Measurements from ENCODE around the gene WDR48.

Gene WDR48

GRCh38 chr3:39102504-39103323 lies 50.9 kb downstream of the WDR48 start:
- no peak for DNase-seq

GRCh38 chr3:39103324-39103693 lies 51.5 kb downstream of the WDR48 start:
- no peak for DNase-seq

- DNase-seq = no peak
Measured at GRCh38 chr3:39103791-39104552, 52.2 kb downstream of the WDR48 start.

GRCh38 chr3:39104961-39105686 lies 53.3 kb downstream of the WDR48 start:
- DNase-seq = no peak

DNA sequence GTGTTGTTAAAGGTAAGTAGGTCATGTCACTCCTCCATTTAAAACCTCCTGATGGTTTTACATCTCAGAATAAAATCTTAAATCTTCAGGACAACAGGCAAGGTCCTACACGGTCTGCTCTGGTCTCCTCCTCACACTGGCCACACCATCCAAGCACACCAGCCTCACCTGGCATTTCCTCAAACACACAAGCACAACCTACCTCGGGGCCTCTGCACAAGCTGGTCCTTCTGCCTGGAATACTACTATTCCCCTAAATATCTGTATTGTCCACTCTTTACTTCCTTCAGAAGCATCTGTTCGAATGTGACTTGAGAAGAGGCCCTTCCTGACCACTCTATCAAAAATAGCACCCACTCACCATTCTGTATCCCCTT lies 53.9 kb downstream of the WDR48 start:
- no peak for DNase-seq

GRCh38 chr3:39106281-39106811 lies 54.5 kb downstream of the WDR48 start:
- no peak for DNase-seq

GRCh38 chr3:39106851-39107387 lies 55.1 kb downstream of the WDR48 start:
- peak; percentile 85 for DNase-seq

GRCh38 chr3:39107388-39108199 lies 55.8 kb downstream of the WDR48 start, which contains the start of the genes GORASP1 and TTC21A:
TSS of gene GORASP1 (minus strand) at chr3:39107627. CDS start at chr3:39107541, 86 bp downstream.
TSS of gene TTC21A (plus strand) at chr3:39107680. CDS start at chr3:39107838, 158 bp downstream.
- peak; percentile 95 for DNase-seq

GRCh38 chr3:39108200-39108710 lies 56.4 kb downstream of the WDR48 start:
- DNase-seq = no peak

GRCh38 chr3:39109086-39109485 lies 57.3 kb downstream of the WDR48 start:
- no peak for DNase-seq

GRCh38 chr3:39110041-39110639 lies 58.3 kb downstream of the WDR48 start:
- DNase-seq = no peak

DNA sequence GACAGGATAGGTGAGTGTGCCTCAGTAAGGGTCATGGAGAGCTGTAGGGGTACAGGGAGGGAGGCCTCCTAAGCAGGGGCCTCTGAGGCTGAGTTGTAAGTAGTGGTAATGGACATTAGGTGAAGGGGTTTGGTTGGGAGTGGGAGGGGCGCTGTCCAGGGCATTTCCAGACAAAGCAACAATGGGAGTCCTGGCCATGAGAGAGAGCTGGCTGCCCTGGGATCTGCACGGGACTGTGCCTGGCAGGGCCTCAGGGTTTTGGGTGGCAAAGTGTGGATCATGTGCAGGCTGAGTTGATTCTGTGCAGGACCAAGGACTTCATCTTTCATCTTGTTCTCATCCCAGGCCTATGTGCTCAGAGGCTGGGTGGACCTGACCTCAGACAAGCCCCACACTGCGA lies 60.3 kb downstream of the WDR48 start:
- no peak for DNase-seq

DNA sequence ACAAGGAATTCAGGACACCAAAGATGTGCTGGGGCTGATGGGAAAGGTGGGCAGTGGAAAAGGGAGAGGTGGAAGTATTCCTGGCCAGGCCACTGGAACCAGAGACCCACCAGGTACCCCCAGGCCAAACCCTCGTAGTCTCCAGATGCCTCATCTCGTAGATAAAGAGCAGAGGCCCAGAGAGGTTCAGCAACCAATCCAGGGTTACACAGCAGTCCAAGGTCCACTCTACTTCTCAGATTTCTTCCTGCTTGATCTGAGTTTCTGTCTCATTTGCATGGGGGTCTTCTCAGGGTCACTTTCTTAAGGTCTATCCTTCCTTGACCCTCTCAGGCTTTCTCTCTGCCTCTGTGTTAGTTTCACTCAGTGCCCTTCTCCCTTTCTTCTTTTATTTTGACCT lies 60.7 kb downstream of the WDR48 start:
- DNase-seq = no peak

- DNase-seq = no peak
Measured at GRCh38 chr3:39113291-39113690, 61.5 kb downstream of the WDR48 start.

GRCh38 chr3:39114456-39114855 lies 62.6 kb downstream of the WDR48 start:
- no peak for DNase-seq

DNA sequence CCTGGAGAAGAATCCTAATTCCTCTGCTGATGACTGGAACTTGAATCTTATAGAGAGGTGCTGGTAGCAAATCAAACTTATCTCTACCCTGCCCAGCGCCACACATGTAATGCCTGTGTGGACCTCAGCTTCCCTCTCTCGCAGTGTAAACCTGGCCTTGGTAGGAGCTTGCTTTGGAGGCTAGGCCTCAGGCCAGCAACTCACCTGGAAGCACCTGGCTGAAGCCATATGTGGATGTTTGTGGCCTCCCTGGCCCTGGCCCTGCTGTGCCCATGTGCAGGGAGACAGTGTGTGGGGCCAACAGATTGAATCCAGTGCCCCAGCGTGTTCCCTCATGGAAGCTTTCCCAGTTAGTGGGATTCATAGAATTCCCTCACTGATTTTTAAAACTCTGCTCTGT lies 64.1 kb downstream of the WDR48 start:
- no peak for DNase-seq

GRCh38 chr3:39118079-39118478 lies 66.3 kb downstream of the WDR48 start:
- DNase-seq = no peak

GRCh38 chr3:39118931-39119660 lies 67.3 kb downstream of the WDR48 start:
- no peak for DNase-seq

DNA sequence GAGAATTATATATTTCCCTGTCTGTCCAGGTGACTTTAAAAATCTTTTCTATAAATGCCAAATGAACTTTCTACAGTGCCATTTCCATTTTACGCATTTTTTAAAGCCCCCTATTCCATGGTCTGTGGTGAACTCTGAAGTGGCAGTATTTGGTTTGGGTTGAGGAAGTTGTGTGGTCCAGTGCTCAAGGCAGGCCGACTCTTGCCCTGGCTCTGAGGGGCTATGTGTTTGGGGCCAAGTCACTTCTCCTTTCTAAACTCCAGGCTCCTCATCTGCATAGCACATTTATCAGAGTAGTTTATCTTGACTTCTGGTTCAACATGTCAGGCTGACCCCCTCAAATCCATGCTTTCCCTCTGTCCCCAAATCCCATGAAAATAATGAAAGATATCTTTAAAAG lies 69.8 kb downstream of the WDR48 start:
- no peak for DNase-seq

DNA sequence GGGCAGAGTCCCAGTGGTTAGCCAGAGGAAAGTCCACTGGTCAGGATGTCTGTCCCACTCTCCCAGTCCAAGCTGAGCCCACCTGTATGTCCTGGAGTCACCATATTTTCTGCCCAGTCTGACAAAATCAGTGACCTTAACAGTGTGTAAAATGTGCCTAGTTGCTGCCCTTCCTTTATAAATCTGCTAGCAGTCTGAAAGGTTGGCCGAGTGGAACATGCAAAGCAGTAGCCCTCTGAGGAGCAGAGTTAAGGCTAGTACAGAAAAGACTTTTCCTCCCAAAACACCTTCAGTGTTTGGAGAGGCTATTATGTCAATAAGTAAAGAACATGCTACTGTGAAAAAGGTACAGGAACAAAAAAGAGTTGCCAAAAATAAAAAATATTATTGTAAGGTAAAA lies 71.0 kb downstream of the WDR48 start:
- no peak for DNase-seq
